Liver (tissue), 3 donors: ENCODE measurements around the gene EXOC3L2.

Source experiments
- ATF3 ChIP-seq: IDR thresholded peaks from 2 replicates; pipeline ENCODE4 v1.6.1; 2016; ENCODE audit warnings: antibody characterized with exemption
- CTCF ChIP-seq: fragments of 150-350 bp; IDR thresholded peaks from 2 replicates; pipeline ENCODE4 v1.5.1; 2017; ENCODE audit warnings: improper control_type of control experiment, low read depth, low read length; ENCODE audit not compliant: missing input control
- GABPA ChIP-seq, 2 donors: IDR thresholded peaks in 1 of 2; conservative IDR thresholded peaks in 1 of 2; 2 replicates each; pipeline ENCODE4 v1.6.1; 2016; ENCODE audit warnings: antibody characterized with exemption in 2 of 2, mild to moderate bottlenecking in 1 of 2, moderate library complexity in 1 of 2
- MAX ChIP-seq: IDR thresholded peaks from 2 replicates; pipeline ENCODE4 v1.6.1; 2016; ENCODE audit warnings: antibody characterized with exemption
- RAD21 ChIP-seq, 2 donors: IDR thresholded peaks; 2 replicates each; pipeline ENCODE4 v1.6.1; 2016; ENCODE audit warnings: antibody characterized with exemption in 2 of 2, mild to moderate bottlenecking in 2 of 2
- REST ChIP-seq: IDR thresholded peaks from 2 replicates; pipeline ENCODE4 v1.6.1; 2016; ENCODE audit warnings: antibody characterized with exemption, mild to moderate bottlenecking
- SP1 ChIP-seq: IDR thresholded peaks from 2 replicates; pipeline ENCODE4 v1.6.1; 2018; ENCODE audit warnings: antibody characterized with exemption, mild to moderate bottlenecking
- TAF1 ChIP-seq: conservative IDR thresholded peaks from 2 replicates; pipeline ENCODE4 v1.6.1; 2016; ENCODE audit warnings: antibody characterized with exemption, mild to moderate bottlenecking
- donor health status: healthy.
- donor health status: healthy.

- TF ChIP-seq CTCF (no peak), ATF3 (no peak), RAD21 (IDR thresholded peaks at IDR 0.05) (no peak), MAX (no peak), GABPA (IDR thresholded peaks at IDR 0.05 in 1 of 2, conservative IDR thresholded peaks at IDR 0.05 in 1 of 2) (no peak), REST (no peak), TAF1 (no peak), SP1 (no peak)
Measured at GRCh38 chr19:45163156-45163555, 82.1 kb downstream of the EXOC3L2 start.
